ENCODE measurements around the gene LRRD1. TPM values are rescaled to one million over a fixed set of nuclear protein-coding genes. Genes with fewer than 3 reads are reported as not detected.

LRRD1 gene
- total and polyA plus RNA-seq, 2 of the 13 experiments (the other 11 are each of a cell fraction or from before 2014, with no cell fraction given) = 0.03 TPM; not detected in 1

GRCh38 chr7:92134271-92135051 is 44.5 kb downstream of the LRRD1 start, which contains the start of gene CYP51A1 (continued):
- TF ChIP-seq ZNF784 (CRISPR knock-in tag; IDR thresholded peaks at IDR 0.05; ENCODE audit: borderline replicate concordance) (no peak; the same call in 1 of the 2 replicates), CREM (IDR thresholded peaks at IDR 0.05) (peak; percentile 94), CREM (CRISPR knock-in tag; IDR thresholded peaks at IDR 0.05) (peak; percentile 20; the same call in 1 of the 2 replicates), MTF1 (CRISPR knock-in tag; IDR thresholded peaks at IDR 0.05) (peak; percentile 72; the same call in 1 of the 2 replicates), ZFP62 (CRISPR knock-in tag; IDR thresholded peaks at IDR 0.05) (no peak), SP5 (CRISPR knock-in tag; IDR thresholded peaks at IDR 0.05; ENCODE audit: borderline replicate concordance, low read depth) (peak; percentile 78), ZSCAN12 (CRISPR knock-in tag; IDR thresholded peaks at IDR 0.05) (no peak; the same call in 1 of the 2 replicates), TCF12 (IDR thresholded peaks at IDR 0.05) (no peak), TCF12 (CRISPR knock-in tag; IDR thresholded peaks at IDR 0.05) (0 out of 2 replicates have a peak, but pooled peaks have one; percentile 43), PATZ1 (CRISPR knock-in tag; IDR thresholded peaks at IDR 0.05) (peak; percentile 9; the same call in 1 of the 2 replicates), ZNF724P (CRISPR knock-in tag; IDR thresholded peaks at IDR 0.05; ENCODE audit: borderline replicate concordance) (no peak), ZNF547 (CRISPR knock-in tag; IDR thresholded peaks at IDR 0.05) (peak; percentile 88), PAWR (CRISPR knock-in tag; IDR thresholded peaks at IDR 0.05; ENCODE audit: borderline replicate concordance) (no peak), MTA1 (CRISPR knock-in tag; IDR thresholded peaks at IDR 0.05; ENCODE audit: borderline replicate concordance) (peak; percentile 63; the same call in 1 of the 2 replicates), ZNF691 (CRISPR knock-in tag; IDR thresholded peaks at IDR 0.05; ENCODE audit: borderline replicate concordance, low read depth) (peak; percentile 91), NFYB (CRISPR knock-in tag; IDR thresholded peaks at IDR 0.05) (peak; percentile 89), SNRNP70 (IDR thresholded peaks at IDR 0.05; ENCODE audit: low read depth, low read length) (no peak), ZNF563 (CRISPR knock-in tag; IDR thresholded peaks at IDR 0.05) (0 out of 2 replicates have a peak, but pooled peaks have one; percentile 26), PRDM10 (CRISPR knock-in tag; IDR thresholded peaks at IDR 0.05; ENCODE audit: low read depth) (no peak)

Measured in HepG2 (cell line).